ENCODE results near the gene TOP1.

DNA sequence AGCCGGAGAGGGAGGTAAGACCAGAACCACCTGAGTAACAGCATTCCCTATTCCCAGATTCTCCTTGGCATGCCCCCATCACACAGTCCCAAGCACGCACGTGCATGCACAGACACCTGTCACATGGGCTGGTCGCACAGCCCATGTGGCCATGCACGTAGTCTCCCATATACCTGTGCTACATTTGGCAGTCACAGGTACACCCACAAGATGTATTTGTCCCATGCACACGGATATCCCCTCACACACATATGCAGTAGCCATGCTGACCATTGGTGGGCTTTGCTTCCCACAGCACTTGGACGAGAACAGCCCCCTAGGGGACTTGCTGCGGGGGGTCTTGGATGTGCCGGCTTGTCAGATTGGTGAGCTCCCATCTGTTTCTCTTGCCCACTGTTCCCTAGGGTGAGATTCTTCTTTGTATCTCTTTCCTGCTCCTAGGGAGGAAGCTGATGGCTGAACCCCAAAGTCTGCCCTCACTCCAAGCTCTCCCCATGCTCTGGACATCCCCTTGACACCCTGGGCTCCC is 140.6 kb downstream of the TOP1 start:
- no peak for TF ChIP-seq GABPB1 (CRISPR knock-in tag; IDR thresholded peaks at IDR 0.05)
- no peak for TF ChIP-seq ZNF121 (CRISPR knock-in tag; IDR thresholded peaks at IDR 0.05)
- no peak for TF ChIP-seq E2F1 (CRISPR knock-in tag; IDR thresholded peaks at IDR 0.05)
- no peak for TF ChIP-seq CTCF (IDR thresholded peaks at IDR 0.05)
- TF ChIP-seq, protein P1, sequence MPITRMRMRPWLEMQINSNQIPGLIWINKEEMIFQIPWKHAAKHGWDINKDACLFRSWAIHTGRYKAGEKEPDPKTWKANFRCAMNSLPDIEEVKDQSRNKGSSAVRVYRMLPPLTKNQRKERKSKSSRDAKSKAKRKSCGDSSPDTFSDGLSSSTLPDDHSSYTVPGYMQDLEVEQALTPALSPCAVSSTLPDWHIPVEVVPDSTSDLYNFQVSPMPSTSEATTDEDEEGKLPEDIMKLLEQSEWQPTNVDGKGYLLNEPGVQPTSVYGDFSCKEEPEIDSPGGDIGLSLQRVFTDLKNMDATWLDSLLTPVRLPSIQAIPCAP (CRISPR knock-in tag; IDR thresholded peaks at IDR 0.05), result no peak
- TF ChIP-seq CREB1 (CRISPR knock-in tag; IDR thresholded peaks at IDR 0.05), result no peak
- TF ChIP-seq E2F5 (CRISPR knock-in tag; IDR thresholded peaks at IDR 0.05), result no peak
- TF ChIP-seq NR2C2 (CRISPR knock-in tag; IDR thresholded peaks at IDR 0.05), result no peak
- TF ChIP-seq CBFB (CRISPR knock-in tag; IDR thresholded peaks at IDR 0.05; ENCODE audit: low read depth), result no peak
- no peak for TF ChIP-seq FOXP1 (CRISPR knock-in tag; IDR thresholded peaks at IDR 0.05; ENCODE audit: borderline replicate concordance)
- TF ChIP-seq CREM (CRISPR knock-in tag; IDR thresholded peaks at IDR 0.05), result no peak
- no peak for TF ChIP-seq RORB (CRISPR knock-in tag; IDR thresholded peaks at IDR 0.05)
- TF ChIP-seq ZNF138 (CRISPR knock-in tag; conservative IDR thresholded peaks at IDR 0.05), result no peak
- TF ChIP-seq, protein P2, sequence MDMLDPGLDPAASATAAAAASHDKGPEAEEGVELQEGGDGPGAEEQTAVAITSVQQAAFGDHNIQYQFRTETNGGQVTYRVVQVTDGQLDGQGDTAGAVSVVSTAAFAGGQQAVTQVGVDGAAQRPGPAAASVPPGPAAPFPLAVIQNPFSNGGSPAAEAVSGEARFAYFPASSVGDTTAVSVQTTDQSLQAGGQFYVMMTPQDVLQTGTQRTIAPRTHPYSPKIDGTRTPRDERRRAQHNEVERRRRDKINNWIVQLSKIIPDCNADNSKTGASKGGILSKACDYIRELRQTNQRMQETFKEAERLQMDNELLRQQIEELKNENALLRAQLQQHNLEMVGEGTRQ (CRISPR knock-in tag; IDR thresholded peaks at IDR 0.05), result no peak

Measured in WTC11 (cell line).